Vagina (tissue), 2 donors: ENCODE data around the gene CCDC170.

Source experiments
- CTCF ChIP-seq, 3 experiments: fragments of 450-650 bp in 2 of 3; fragments of 200-600 bp in 1 of 3; sonication (generic) in 1 of 3; IDR thresholded peaks; one replicate each; pipeline ENCODE4 v1.5.1; 2017 to 2019; ENCODE audit warnings: antibody characterized with exemption in 3 of 3, mild to moderate bottlenecking in 2 of 3, moderate library complexity in 2 of 3
- POLR2A ChIP-seq, 2 donors: fragments of 450-650 bp; IDR thresholded peaks; one replicate each; pipeline ENCODE4 v1.6.1; 2017; ENCODE audit warnings: antibody characterized with exemption in 2 of 2, mild to moderate bottlenecking in 2 of 2, moderate library complexity in 2 of 2

GRCh38 chr6:151634336-151634720 is 140.5 kb downstream of the CCDC170 start:
- no peak for TF ChIP-seq CTCF (IDR thresholded peaks at IDR 0.05)
- TF ChIP-seq POLR2A (IDR thresholded peaks at IDR 0.05) = no peak
